Natural killer cell (primary cell): Measurements from ENCODE around the gene RAPGEF4. TPM values are rescaled to one million over a fixed set of nuclear protein-coding genes. Genes with fewer than 3 reads are reported as not detected.

ENCODE experiments used
- ATAC-seq, 3 donors: fragments of 150-1000 bp in 2 of 3; fragments of 200-7000 bp in 1 of 3; cut with Tn5 transposase; 1 replicate in 1 of 3; 2 replicates in 2 of 3; pipeline ENCODE4 v1.10.0; 2021; ENCODE audit warnings: mild to moderate bottlenecking in 2 of 3, moderate library complexity in 2 of 3
- DNase-seq, 2 donors: peaks; one replicate each; pipeline versions ENCODE4 v3.0.0 to v3.0.0-alpha.2; 2013 to 2021; ENCODE audit warnings: mixed read lengths in 1 of 2
- H3K27ac ChIP-seq: one replicate; pipeline ENCODE4 v1.5.1; 2013; ENCODE audit warnings: mild to moderate bottlenecking, low read length
- H3K27me3 ChIP-seq: one replicate; pipeline ENCODE4 v1.6.1; 2013; ENCODE audit warnings: low read length; ENCODE audit not compliant: control insufficient read depth, insufficient read depth
- H3K36me3 ChIP-seq: one replicate; pipeline ENCODE4 v1.6.1; 2013; ENCODE audit warnings: low read length; ENCODE audit not compliant: control insufficient read depth, insufficient read depth
- H3K4me1 ChIP-seq: one replicate; pipeline ENCODE4 v1.6.1; 2013; ENCODE audit warnings: low read length; ENCODE audit not compliant: control insufficient read depth, insufficient read depth
- H3K4me3 ChIP-seq: one replicate; pipeline ENCODE4 v1.5.1; 2013; ENCODE audit warnings: low read length
- H3K9me3 ChIP-seq: one replicate; pipeline ENCODE4 v1.6.1; 2013; ENCODE audit warnings: low read length; ENCODE audit not compliant: control insufficient read depth, insufficient read depth
- H3K27ac Mint-ChIP-seq, 2 donors: one replicate each; pipeline ENCODE4 v1.8.0; 2022; ENCODE audit warnings: mild to moderate bottlenecking in 2 of 2, mixed read lengths in 2 of 2, moderate library complexity in 1 of 2
- H3K27me3 Mint-ChIP-seq, 2 donors: one replicate each; pipeline ENCODE4 v1.8.0; 2022; ENCODE audit warnings: low read depth in 2 of 2, mixed read lengths in 2 of 2
- H3K36me3 Mint-ChIP-seq: one replicate; pipeline ENCODE4 v1.8.0; 2022; ENCODE audit warnings: mixed read lengths
- H3K4me1 Mint-ChIP-seq, 2 donors: one replicate each; pipeline ENCODE4 v1.8.0; 2022; ENCODE audit warnings: mixed read lengths in 2 of 2
- H3K4me3 Mint-ChIP-seq: one replicate; pipeline ENCODE4 v1.8.0; 2022; ENCODE audit warnings: mild to moderate bottlenecking, moderate library complexity, mixed read lengths
- H3K9me3 Mint-ChIP-seq, 2 donors: one replicate each; pipeline ENCODE4 v1.8.0; 2022; ENCODE audit warnings: mixed read lengths in 2 of 2
- CTCF ChIP-seq: fragments of 200-600 bp; IDR thresholded peaks from one replicate; pipeline ENCODE4 v1.8.0; 2022; ENCODE audit warnings: antibody characterized with exemption
- WGBS: methylation state at CpG from one replicate; pipeline ENCODE4 v1.1.7; 2013; ENCODE audit warnings: missing lambda C conversion rate; ENCODE audit not compliant: insufficient coverage; 5-methylcytosine and 5-hydroxymethylcytosine counted together
- intact Hi-C: fragments of 100-400 bp; cut with micrococcal nuclease; formaldehyde crosslinking; loops from one replicate; pipeline ENCODE4 v1.14.2; 2022
- total RNA-seq, 4 donors: library from RNA; stranded (reverse); fragments of 120-200 nt in 1 of 4; gene quantifications; one replicate each; pipeline versions ENCODE4 v1.2.3 to v1.2.4, GENCODE V29; 2013 to 2022

Gene RAPGEF4
- total RNA-seq, 3 donors from 2014 or later (not counting 1 experiment from before 2014, with no cell fraction given), result 0.50 TPM; not detected in 2

GRCh38 chr2:172697296-172697695 lies 38.3 kb upstream of the RAPGEF4 start:
- Histone ChIP-seq H3K4me1 (no peaks in the 10 kb centered on the region), H3K9me3 (no peaks in the 10 kb centered on the region), H3K27ac (no peak overlapping the region), H3K27me3 (peaks cover 3% of the 10 kb centered on the region), H3K36me3 (no peaks in the 10 kb centered on the region), H3K4me3 (no peak overlapping the region)
- DNase-seq, result no peak
- no peak for TF ChIP-seq CTCF
- no peaks in the 10 kb centered on the region for H3K36me3 Mint-ChIP-seq
- H3K9me3 Mint-ChIP-seq, result no peaks in the 10 kb centered on the region
- intact Hi-C loops, result no loop called here
- no peak overlapping the region for H3K27ac Mint-ChIP-seq
- peaks cover 0 to 6% of the 10 kb centered on the region in 2 donors for H3K4me1 Mint-ChIP-seq
- peaks cover 2 to 14% of the 10 kb centered on the region in 2 donors for H3K27me3 Mint-ChIP-seq
- no peak for ATAC-seq
- 88% methylated on average over 3 of the region's 3 CpGs for WGBS
- no peak overlapping the region for H3K4me3 Mint-ChIP-seq

GRCh38 chr2:172698041-172698863 lies 37.4 kb upstream of the RAPGEF4 start:
- Mint-ChIP-seq H3K27ac (no peak overlapping the region), H3K4me1 (peaks cover 0 to 6% of the 10 kb centered on the region in 2 donors), H3K36me3 (no peaks in the 10 kb centered on the region), H3K4me3 (no peak overlapping the region), H3K9me3 (no peaks in the 10 kb centered on the region), H3K27me3 (peaks cover 3 to 9% of the 10 kb centered on the region in 2 donors)
- Histone ChIP-seq H3K9me3 (no peaks in the 10 kb centered on the region), H3K36me3 (no peaks in the 10 kb centered on the region), H3K4me3 (no peak overlapping the region), H3K4me1 (no peaks in the 10 kb centered on the region), H3K27ac (no peak overlapping the region), H3K27me3 (peaks cover 3% of the 10 kb centered on the region)
- WGBS, result 62% methylated on average over 5 of the region's 5 CpGs
- intact Hi-C loops, result no loop called here
- TF ChIP-seq CTCF, result no peak
- DNase-seq, result peak in 1 of 2 donors; percentile 10
- no peak for ATAC-seq

GRCh38 chr2:172701250-172701649 lies 34.4 kb upstream of the RAPGEF4 start:
- DNase-seq, result no peak
- H3K27me3 Mint-ChIP-seq, result peaks cover 7 to 9% of the 10 kb centered on the region in 2 donors
- Histone ChIP-seq H3K27me3 (peaks cover under 1% of the 10 kb centered on the region), H3K9me3 (no peaks in the 10 kb centered on the region), H3K36me3 (no peaks in the 10 kb centered on the region), H3K4me3 (no peak overlapping the region), H3K4me1 (no peaks in the 10 kb centered on the region), H3K27ac (no peak overlapping the region)
- no peak overlapping the region for H3K27ac Mint-ChIP-seq
- no peak overlapping the region for H3K4me3 Mint-ChIP-seq
- WGBS, result 40% methylated on average over 1 of the region's 1 CpG
- no peaks in the 10 kb centered on the region for H3K36me3 Mint-ChIP-seq
- H3K9me3 Mint-ChIP-seq, result no peaks in the 10 kb centered on the region
- ATAC-seq, result no peak
- intact Hi-C loops, result no loop called here
- H3K4me1 Mint-ChIP-seq, result no peaks in the 10 kb centered on the region
- no peak for TF ChIP-seq CTCF
